ENCODE results near the gene LRGUK.

The LRGUK gene

GRCh38 chr7:134088199-134088598, 38.9 kb upstream of the LRGUK start:
- no peak overlapping the region for H3K4me3 ChIP-seq (ENCODE audit: low read depth in 1 of 5, low read length in 5 of 5)
- peaks cover 0 to 11% (median 8%) of the 10 kb centered on the region in 5 donors for H3K4me1 ChIP-seq (ENCODE audit: control insufficient read depth in 5 of 5, insufficient read depth in 5 of 5, low read length in 5 of 5)
- no peak overlapping the region for H3K27ac ChIP-seq (ENCODE audit: low read depth, low read length)
- no peaks in the 10 kb centered on the region for H3K27me3 ChIP-seq (ENCODE audit: control insufficient read depth in 5 of 5, insufficient read depth in 4 of 5, low read length in 5 of 5)
- H3K9ac ChIP-seq (ENCODE audit: low read length in 5 of 5) = no peak overlapping the region
- H3K36me3 ChIP-seq (ENCODE audit: control insufficient read depth in 5 of 5, insufficient read depth in 5 of 5, low read length in 5 of 5) = no peaks in the 10 kb centered on the region
- H3K9me3 ChIP-seq (ENCODE audit: control insufficient read depth in 5 of 5, low read length in 5 of 5) = peaks cover 0 to 24% (median 19%) of the 10 kb centered on the region in 5 donors

- peak overlapping the region in 1 of 5 donors; percentile 28 for H3K4me3 ChIP-seq (ENCODE audit: low read depth in 1 of 5, low read length in 5 of 5)
- no peak overlapping the region for H3K27ac ChIP-seq (ENCODE audit: low read depth, low read length)
- no peak overlapping the region for H3K9ac ChIP-seq (ENCODE audit: low read length in 5 of 5)
- H3K27me3 ChIP-seq (ENCODE audit: control insufficient read depth in 5 of 5, insufficient read depth in 4 of 5, low read length in 5 of 5) = no peaks in the 10 kb centered on the region
- no peaks in the 10 kb centered on the region for H3K36me3 ChIP-seq (ENCODE audit: control insufficient read depth in 5 of 5, insufficient read depth in 5 of 5, low read length in 5 of 5)
- H3K4me1 ChIP-seq (ENCODE audit: control insufficient read depth in 5 of 5, insufficient read depth in 5 of 5, low read length in 5 of 5) = peaks cover 0 to 8% (median 4%) of the 10 kb centered on the region in 5 donors
- H3K9me3 ChIP-seq (ENCODE audit: control insufficient read depth in 5 of 5, low read length in 5 of 5) = peaks cover 0 to 24% (median 19%) of the 10 kb centered on the region in 5 donors
Measured at GRCh38 chr7:134089446-134089845, 37.7 kb upstream of the LRGUK start.

- Histone ChIP-seq H3K27me3 (ENCODE audit: control insufficient read depth in 5 of 5, insufficient read depth in 4 of 5, low read length in 5 of 5) (no peaks in the 10 kb centered on the region), H3K9ac (ENCODE audit: low read length in 5 of 5) (no peak overlapping the region)
Measured at GRCh38 chr7:134098072-134098471, 29.1 kb upstream of the LRGUK start.

GRCh38 chr7:134101716-134102115, 25.4 kb upstream of the LRGUK start:
- Histone ChIP-seq H3K4me1 (ENCODE audit: control insufficient read depth in 5 of 5, insufficient read depth in 5 of 5, low read length in 5 of 5) (no peaks in the 10 kb centered on the region), H3K4me3 (ENCODE audit: low read depth in 1 of 5, low read length in 5 of 5) (no peak overlapping the region), H3K9ac (ENCODE audit: low read length in 5 of 5) (no peak overlapping the region), H3K27ac (ENCODE audit: low read depth, low read length) (no peak overlapping the region), H3K27me3 (ENCODE audit: control insufficient read depth in 5 of 5, insufficient read depth in 4 of 5, low read length in 5 of 5) (no peaks in the 10 kb centered on the region), H3K9me3 (ENCODE audit: control insufficient read depth in 5 of 5, low read length in 5 of 5) (peaks cover 0 to 7% (median under 1%) of the 10 kb centered on the region in 5 donors), H3K36me3 (ENCODE audit: control insufficient read depth in 5 of 5, insufficient read depth in 5 of 5, low read length in 5 of 5) (no peaks in the 10 kb centered on the region)

More at GRCh38 chr7:134098072-134098471, 29.1 kb upstream of the LRGUK start:
- Histone ChIP-seq H3K4me1 (ENCODE audit: control insufficient read depth in 5 of 5, insufficient read depth in 5 of 5, low read length in 5 of 5) (no peaks in the 10 kb centered on the region), H3K36me3 (ENCODE audit: control insufficient read depth in 5 of 5, insufficient read depth in 5 of 5, low read length in 5 of 5) (no peaks in the 10 kb centered on the region), H3K4me3 (ENCODE audit: low read depth in 1 of 5, low read length in 5 of 5) (no peak overlapping the region), H3K27ac (ENCODE audit: low read depth, low read length) (no peak overlapping the region), H3K9me3 (ENCODE audit: control insufficient read depth in 5 of 5, low read length in 5 of 5) (peaks cover 0 to 13% (median 3%) of the 10 kb centered on the region in 5 donors)

GRCh38 chr7:134104166-134104565, 23.0 kb upstream of the LRGUK start:
- Histone ChIP-seq H3K9me3 (ENCODE audit: control insufficient read depth in 5 of 5, low read length in 5 of 5) (no peaks in the 10 kb centered on the region), H3K9ac (ENCODE audit: low read length in 5 of 5) (no peak overlapping the region), H3K27me3 (ENCODE audit: control insufficient read depth in 5 of 5, insufficient read depth in 4 of 5, low read length in 5 of 5) (no peaks in the 10 kb centered on the region), H3K27ac (ENCODE audit: low read depth, low read length) (no peak overlapping the region), H3K36me3 (ENCODE audit: control insufficient read depth in 5 of 5, insufficient read depth in 5 of 5, low read length in 5 of 5) (no peaks in the 10 kb centered on the region), H3K4me1 (ENCODE audit: control insufficient read depth in 5 of 5, insufficient read depth in 5 of 5, low read length in 5 of 5) (no peaks in the 10 kb centered on the region), H3K4me3 (ENCODE audit: low read depth in 1 of 5, low read length in 5 of 5) (no peak overlapping the region)

- no peaks in the 10 kb centered on the region for H3K27me3 ChIP-seq (ENCODE audit: control insufficient read depth in 5 of 5, insufficient read depth in 4 of 5, low read length in 5 of 5)
- no peak overlapping the region for H3K9ac ChIP-seq (ENCODE audit: low read length in 5 of 5)
- no peak overlapping the region for H3K27ac ChIP-seq (ENCODE audit: low read depth, low read length)
- H3K4me3 ChIP-seq (ENCODE audit: low read depth in 1 of 5, low read length in 5 of 5) = no peak overlapping the region
- H3K4me1 ChIP-seq (ENCODE audit: control insufficient read depth in 5 of 5, insufficient read depth in 5 of 5, low read length in 5 of 5) = no peaks in the 10 kb centered on the region
- no peaks in the 10 kb centered on the region for H3K9me3 ChIP-seq (ENCODE audit: control insufficient read depth in 5 of 5, low read length in 5 of 5)
- no peaks in the 10 kb centered on the region for H3K36me3 ChIP-seq (ENCODE audit: control insufficient read depth in 5 of 5, insufficient read depth in 5 of 5, low read length in 5 of 5)
Measured at GRCh38 chr7:134105841-134106240, 21.3 kb upstream of the LRGUK start.

- no peaks in the 10 kb centered on the region for H3K4me1 ChIP-seq (ENCODE audit: control insufficient read depth in 5 of 5, insufficient read depth in 5 of 5, low read length in 5 of 5)
- no peak overlapping the region for H3K9ac ChIP-seq (ENCODE audit: low read length in 5 of 5)
- no peak overlapping the region for H3K4me3 ChIP-seq (ENCODE audit: low read depth in 1 of 5, low read length in 5 of 5)
- H3K9me3 ChIP-seq (ENCODE audit: control insufficient read depth in 5 of 5, low read length in 5 of 5) = no peaks in the 10 kb centered on the region
- no peak overlapping the region for H3K27ac ChIP-seq (ENCODE audit: low read depth, low read length)
- no peaks in the 10 kb centered on the region for H3K27me3 ChIP-seq (ENCODE audit: control insufficient read depth in 5 of 5, insufficient read depth in 4 of 5, low read length in 5 of 5)
- H3K36me3 ChIP-seq (ENCODE audit: control insufficient read depth in 5 of 5, insufficient read depth in 5 of 5, low read length in 5 of 5) = no peaks in the 10 kb centered on the region
Measured at GRCh38 chr7:134108802-134109201, 18.3 kb upstream of the LRGUK start.

GRCh38 chr7:134113655-134114054, 13.5 kb upstream of the LRGUK start:
- no peaks in the 10 kb centered on the region for H3K4me1 ChIP-seq (ENCODE audit: control insufficient read depth in 5 of 5, insufficient read depth in 5 of 5, low read length in 5 of 5)

GRCh38 chr7:134114992-134115391, 12.1 kb upstream of the LRGUK start:
- Histone ChIP-seq H3K27me3 (ENCODE audit: control insufficient read depth in 5 of 5, insufficient read depth in 4 of 5, low read length in 5 of 5) (no peaks in the 10 kb centered on the region), H3K4me3 (ENCODE audit: low read depth in 1 of 5, low read length in 5 of 5) (no peak overlapping the region), H3K36me3 (ENCODE audit: control insufficient read depth in 5 of 5, insufficient read depth in 5 of 5, low read length in 5 of 5) (no peaks in the 10 kb centered on the region), H3K4me1 (ENCODE audit: control insufficient read depth in 5 of 5, insufficient read depth in 5 of 5, low read length in 5 of 5) (no peaks in the 10 kb centered on the region), H3K27ac (ENCODE audit: low read depth, low read length) (no peak overlapping the region), H3K9me3 (ENCODE audit: control insufficient read depth in 5 of 5, low read length in 5 of 5) (no peaks in the 10 kb centered on the region), H3K9ac (ENCODE audit: low read length in 5 of 5) (no peak overlapping the region)

More at GRCh38 chr7:134113655-134114054, 13.5 kb upstream of the LRGUK start:
- Histone ChIP-seq H3K27me3 (ENCODE audit: control insufficient read depth in 5 of 5, insufficient read depth in 4 of 5, low read length in 5 of 5) (no peaks in the 10 kb centered on the region), H3K36me3 (ENCODE audit: control insufficient read depth in 5 of 5, insufficient read depth in 5 of 5, low read length in 5 of 5) (no peaks in the 10 kb centered on the region), H3K9ac (ENCODE audit: low read length in 5 of 5) (no peak overlapping the region), H3K9me3 (ENCODE audit: control insufficient read depth in 5 of 5, low read length in 5 of 5) (no peaks in the 10 kb centered on the region), H3K4me3 (ENCODE audit: low read depth in 1 of 5, low read length in 5 of 5) (no peak overlapping the region), H3K27ac (ENCODE audit: low read depth, low read length) (no peak overlapping the region)

- Histone ChIP-seq H3K4me3 (ENCODE audit: low read depth in 1 of 5, low read length in 5 of 5) (no peak overlapping the region), H3K36me3 (ENCODE audit: control insufficient read depth in 5 of 5, insufficient read depth in 5 of 5, low read length in 5 of 5) (no peaks in the 10 kb centered on the region), H3K9ac (ENCODE audit: low read length in 5 of 5) (no peak overlapping the region)
Measured at GRCh38 chr7:134120405-134120804, 6.7 kb upstream of the LRGUK start.

More at GRCh38 chr7:134120405-134120804, 6.7 kb upstream of the LRGUK start:
- Histone ChIP-seq H3K27me3 (ENCODE audit: control insufficient read depth in 5 of 5, insufficient read depth in 4 of 5, low read length in 5 of 5) (no peaks in the 10 kb centered on the region), H3K9me3 (ENCODE audit: control insufficient read depth in 5 of 5, low read length in 5 of 5) (no peaks in the 10 kb centered on the region), H3K27ac (ENCODE audit: low read depth, low read length) (no peak overlapping the region), H3K4me1 (ENCODE audit: control insufficient read depth in 5 of 5, insufficient read depth in 5 of 5, low read length in 5 of 5) (peaks cover 0 to 6% (median 0%) of the 10 kb centered on the region in 5 donors)
